ENCODE data around the gene RPS15A. TPM values are rescaled to one million over a fixed set of nuclear protein-coding genes. Genes with fewer than 3 reads are reported as not detected.

RPS15A gene
- total RNA-seq, 3 donors from 2014 or later (not counting 1 experiment from before 2014, with no cell fraction given) = 1,225 to 1,687 (median 1,635) TPM

DNA sequence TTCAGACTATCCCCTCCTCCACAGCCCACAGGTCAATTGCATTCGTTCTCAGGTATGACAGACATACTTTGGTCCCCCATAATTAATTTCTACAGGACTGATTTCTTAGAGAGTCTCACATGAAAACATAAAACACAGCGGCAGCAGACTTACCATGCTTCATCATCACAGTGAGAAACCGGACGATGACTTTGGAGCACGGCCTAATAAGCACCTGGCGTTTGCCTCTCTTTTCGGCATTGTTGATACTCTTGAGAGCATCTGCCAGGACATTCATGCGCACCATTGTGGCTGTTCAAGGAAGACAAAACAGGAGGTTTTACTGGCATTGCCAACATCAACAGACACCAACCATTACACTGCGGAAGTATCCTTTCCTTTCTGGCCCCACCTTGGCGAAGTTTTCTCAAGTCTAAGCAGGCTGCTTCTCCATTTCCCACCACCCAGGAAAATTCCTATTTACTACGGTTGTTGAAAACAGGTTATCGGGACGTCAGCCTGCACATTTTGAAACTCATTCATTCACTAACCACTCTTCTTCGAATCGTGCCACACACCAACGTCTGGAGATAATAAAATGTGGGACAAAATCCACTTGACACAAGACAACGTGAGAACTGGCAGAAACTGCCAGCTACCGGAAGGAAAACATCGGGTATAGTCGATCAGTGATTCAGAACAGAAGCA is 1.2 kb downstream of the RPS15A start:
- H3K27me3 Mint-ChIP-seq (ENCODE audit: low read depth in 2 of 2) = no peaks in the 10 kb centered on the region
- intact Hi-C loops (cut with micrococcal nuclease) = no loop called here
- DNase-seq (peak in 1 of 2 donors; percentile 22), ATAC-seq (no peak)
- WGBS (ENCODE audit: insufficient coverage) = 16% methylated on average over 20 of the region's 20 CpGs
- peaks cover 52 to 57% of the 10 kb centered on the region in 2 donors for H3K4me1 Mint-ChIP-seq
- H3K4me3 Mint-ChIP-seq = peak overlapping the region; percentile 98
- no peaks in the 10 kb centered on the region for H3K9me3 Mint-ChIP-seq
- peaks cover 55% of the 10 kb centered on the region for H3K36me3 ChIP-seq (ENCODE audit: control insufficient read depth, insufficient read depth, low read length)
- H3K27ac Mint-ChIP-seq = peak overlapping the region; percentile 90 to 91
- peaks cover 47% of the 10 kb centered on the region for H3K4me1 ChIP-seq (ENCODE audit: control insufficient read depth, insufficient read depth, low read length)
- H3K27ac ChIP-seq (ENCODE audit: low read length) = peak overlapping the region; percentile 71
- H3K27me3 ChIP-seq (ENCODE audit: control insufficient read depth, insufficient read depth, low read length) = no peaks in the 10 kb centered on the region
- H3K9me3 ChIP-seq (ENCODE audit: control insufficient read depth, insufficient read depth, low read length) = no peaks in the 10 kb centered on the region
- peak overlapping the region; percentile 95 for H3K4me3 ChIP-seq (ENCODE audit: low read length)
- H3K36me3 Mint-ChIP-seq = peaks cover 38% of the 10 kb centered on the region
- TF ChIP-seq, protein P1, sequence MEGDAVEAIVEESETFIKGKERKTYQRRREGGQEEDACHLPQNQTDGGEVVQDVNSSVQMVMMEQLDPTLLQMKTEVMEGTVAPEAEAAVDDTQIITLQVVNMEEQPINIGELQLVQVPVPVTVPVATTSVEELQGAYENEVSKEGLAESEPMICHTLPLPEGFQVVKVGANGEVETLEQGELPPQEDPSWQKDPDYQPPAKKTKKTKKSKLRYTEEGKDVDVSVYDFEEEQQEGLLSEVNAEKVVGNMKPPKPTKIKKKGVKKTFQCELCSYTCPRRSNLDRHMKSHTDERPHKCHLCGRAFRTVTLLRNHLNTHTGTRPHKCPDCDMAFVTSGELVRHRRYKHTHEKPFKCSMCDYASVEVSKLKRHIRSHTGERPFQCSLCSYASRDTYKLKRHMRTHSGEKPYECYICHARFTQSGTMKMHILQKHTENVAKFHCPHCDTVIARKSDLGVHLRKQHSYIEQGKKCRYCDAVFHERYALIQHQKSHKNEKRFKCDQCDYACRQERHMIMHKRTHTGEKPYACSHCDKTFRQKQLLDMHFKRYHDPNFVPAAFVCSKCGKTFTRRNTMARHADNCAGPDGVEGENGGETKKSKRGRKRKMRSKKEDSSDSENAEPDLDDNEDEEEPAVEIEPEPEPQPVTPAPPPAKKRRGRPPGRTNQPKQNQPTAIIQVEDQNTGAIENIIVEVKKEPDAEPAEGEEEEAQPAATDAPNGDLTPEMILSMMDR (IDR thresholded peaks at IDR 0.05) = no peak

- Mint-ChIP-seq H3K36me3 (peaks cover 38% of the 10 kb centered on the region), H3K27ac (peak overlapping the region; percentile 79), H3K9me3 (no peaks in the 10 kb centered on the region), H3K4me1 (peaks cover 57 to 63% of the 10 kb centered on the region in 2 donors), H3K4me3 (peak overlapping the region; percentile 47), H3K27me3 (ENCODE audit: low read depth in 2 of 2) (no peaks in the 10 kb centered on the region)
- TF ChIP-seq, protein P1 (IDR thresholded peaks at IDR 0.05) = no peak
- H3K27me3 ChIP-seq (ENCODE audit: control insufficient read depth, insufficient read depth, low read length) = no peaks in the 10 kb centered on the region
- peaks cover 44% of the 10 kb centered on the region for H3K4me1 ChIP-seq (ENCODE audit: control insufficient read depth, insufficient read depth, low read length)
- intact Hi-C loops (cut with micrococcal nuclease) = no loop called here
- ATAC-seq (no peak), DNase-seq (no peak)
- no peak overlapping the region for H3K4me3 ChIP-seq (ENCODE audit: low read length)
- 86% methylated on average over 8 of the region's 8 CpGs for WGBS (ENCODE audit: insufficient coverage)
- H3K9me3 ChIP-seq (ENCODE audit: control insufficient read depth, insufficient read depth, low read length) = no peaks in the 10 kb centered on the region
- peaks cover 62% of the 10 kb centered on the region for H3K36me3 ChIP-seq (ENCODE audit: control insufficient read depth, insufficient read depth, low read length)
- H3K27ac ChIP-seq (ENCODE audit: low read length) = no peak overlapping the region
These were observed 5.1 kb downstream of the RPS15A start for GRCh38 chr16:18784917-18785623.

DNA sequence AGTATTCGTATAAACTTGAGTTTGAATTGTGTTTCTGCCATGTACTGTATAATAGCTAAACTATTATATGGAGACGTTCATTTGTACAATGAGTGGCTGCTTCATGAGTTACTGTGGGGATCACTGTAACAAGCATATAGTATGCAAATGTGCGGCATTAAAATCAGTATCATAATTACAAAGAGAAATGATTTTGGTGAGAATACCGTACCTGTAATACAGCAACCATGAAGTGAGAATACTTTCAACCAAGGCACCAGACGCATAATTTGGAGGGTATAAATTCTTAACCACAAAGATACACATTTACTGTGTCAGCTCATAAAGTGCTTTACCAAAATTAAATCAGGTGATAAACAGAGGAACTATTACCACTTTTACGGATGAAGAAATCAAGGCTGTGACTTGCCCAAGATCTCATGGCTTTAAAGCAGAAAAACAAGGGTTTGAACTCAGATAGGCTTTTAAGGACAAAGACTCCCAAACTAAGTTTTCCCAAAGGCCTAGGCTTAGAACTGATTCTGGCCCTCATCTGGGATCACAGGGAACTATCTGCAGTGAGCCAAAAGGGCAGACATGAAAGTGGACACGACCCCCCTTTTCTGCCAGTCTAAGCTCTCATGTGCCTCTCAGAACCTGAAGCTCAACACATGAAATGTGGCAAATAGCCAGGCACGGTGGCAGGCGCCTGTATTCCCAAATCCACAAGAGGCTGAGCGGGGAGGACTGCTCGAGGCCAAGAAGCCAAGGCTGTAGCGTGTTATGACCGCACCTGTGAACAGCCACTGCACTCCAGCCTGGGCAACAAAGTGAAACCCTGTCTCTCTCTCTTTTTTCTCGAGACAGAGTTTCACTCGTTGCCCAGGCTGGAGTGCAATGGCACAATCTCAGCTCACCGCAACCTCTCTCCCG is 6.4 kb downstream of the RPS15A start:
- Mint-ChIP-seq H3K9me3 (no peaks in the 10 kb centered on the region), H3K4me3 (no peak overlapping the region), H3K36me3 (peaks cover 38% of the 10 kb centered on the region), H3K27ac (peak overlapping the region; percentile 79), H3K4me1 (peaks cover 45 to 49% of the 10 kb centered on the region in 2 donors), H3K27me3 (ENCODE audit: low read depth in 2 of 2) (no peaks in the 10 kb centered on the region)
- Histone ChIP-seq H3K4me1 (ENCODE audit: control insufficient read depth, insufficient read depth, low read length) (peaks cover 37% of the 10 kb centered on the region), H3K27ac (ENCODE audit: low read length) (no peak overlapping the region), H3K9me3 (ENCODE audit: control insufficient read depth, insufficient read depth, low read length) (no peaks in the 10 kb centered on the region), H3K27me3 (ENCODE audit: control insufficient read depth, insufficient read depth, low read length) (no peaks in the 10 kb centered on the region), H3K4me3 (ENCODE audit: low read length) (no peak overlapping the region), H3K36me3 (ENCODE audit: control insufficient read depth, insufficient read depth, low read length) (peaks cover 61% of the 10 kb centered on the region)
- DNase-seq = no peak
- intact Hi-C loops (cut with micrococcal nuclease) = no loop called here
- 83% methylated on average over 15 of the region's 17 CpGs for WGBS (ENCODE audit: insufficient coverage)
- ATAC-seq = no peak
- TF ChIP-seq, protein P1 (IDR thresholded peaks at IDR 0.05) = no peak
